Esophagus (tissue), 2 donors: ENCODE measurements around the gene PHKA2. TPM values are rescaled to one million over a fixed set of nuclear protein-coding genes. Genes with fewer than 3 reads are reported as not detected.

Source experiments
- H3K27ac ChIP-seq, 2 donors: one replicate each; pipeline ENCODE4 v1.5.1; 2013; ENCODE audit warnings: low read depth in 2 of 2, mild to moderate bottlenecking in 2 of 2, inconsistent platforms in 1 of 2, low read length in 1 of 2, moderate library complexity in 1 of 2
- H3K27me3 ChIP-seq, 2 donors: one replicate each; pipeline ENCODE4 v1.6.1; 2013; ENCODE audit warnings: low read length in 2 of 2, control low read depth in 1 of 2, mild to moderate bottlenecking in 1 of 2; ENCODE audit not compliant: insufficient read depth in 2 of 2, control insufficient read depth in 1 of 2
- H3K36me3 ChIP-seq, 2 donors: one replicate each; pipeline ENCODE4 v1.6.1; 2013; ENCODE audit warnings: low read length in 1 of 2; ENCODE audit not compliant: control insufficient read depth in 2 of 2, insufficient read depth in 2 of 2
- H3K4me1 ChIP-seq, 2 donors: one replicate each; pipeline ENCODE4 v1.6.1; 2013; ENCODE audit warnings: low read length in 1 of 2; ENCODE audit not compliant: control insufficient read depth in 2 of 2, insufficient read depth in 2 of 2
- H3K4me3 ChIP-seq, 2 donors: one replicate each; pipeline ENCODE4 v1.5.1; 2013; ENCODE audit warnings: low read length in 2 of 2, mild to moderate bottlenecking in 2 of 2, low read depth in 1 of 2, moderate library complexity in 1 of 2
- H3K9me3 ChIP-seq, 2 donors: one replicate each; pipeline ENCODE4 v1.6.1; 2013; ENCODE audit warnings: mild to moderate bottlenecking in 2 of 2, low read depth in 1 of 2, low read length in 1 of 2, moderate library complexity in 1 of 2; ENCODE audit not compliant: control insufficient read depth in 2 of 2, insufficient read depth in 1 of 2
- WGBS, 2 donors: extraction: QIAGEN DNeasy Blood & Tissue Kit; methylation state at CpG; one replicate each; pipeline ENCODE4 v1.1.7; 2013; 5-methylcytosine and 5-hydroxymethylcytosine counted together
- polyA plus RNA-seq, 2 donors: library from polyadenylated mRNA; stranded (reverse); fragments of 200-250 nt; gene quantifications; one replicate each; pipeline ENCODE4 v1.2.3, GENCODE V29; 2013
- donor health status: healthy with polysubstance abuse.
- donor health status: Bipolar disorder and iron deficiency.

The PHKA2 gene
- polyA plus RNA-seq, 2 donors = 11.1 to 17.7 TPM

DNA sequence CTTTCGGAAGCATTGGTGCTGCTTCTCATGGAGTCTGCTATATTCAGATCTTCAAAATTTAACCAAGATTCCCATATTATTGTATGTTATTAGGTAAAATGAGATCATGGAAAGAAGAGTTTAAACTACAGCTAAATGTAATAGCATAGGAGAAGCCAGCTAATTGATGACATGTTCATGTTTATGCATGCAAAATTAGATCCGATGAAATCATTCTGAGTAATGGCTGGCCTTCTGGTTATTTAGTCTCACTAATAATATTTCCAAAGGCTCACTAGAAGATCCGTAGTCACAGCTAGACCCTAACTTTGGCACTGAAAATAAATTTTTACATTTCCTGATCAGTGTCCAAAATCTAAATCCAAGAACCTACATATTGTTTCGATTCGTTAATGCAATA lies 19.8 kb upstream of the PHKA2 start:
- WGBS, 2 donors = 81 to 82% methylated on average over 5 of the region's 5 CpGs
- no peak overlapping the region for H3K27ac ChIP-seq

DNA sequence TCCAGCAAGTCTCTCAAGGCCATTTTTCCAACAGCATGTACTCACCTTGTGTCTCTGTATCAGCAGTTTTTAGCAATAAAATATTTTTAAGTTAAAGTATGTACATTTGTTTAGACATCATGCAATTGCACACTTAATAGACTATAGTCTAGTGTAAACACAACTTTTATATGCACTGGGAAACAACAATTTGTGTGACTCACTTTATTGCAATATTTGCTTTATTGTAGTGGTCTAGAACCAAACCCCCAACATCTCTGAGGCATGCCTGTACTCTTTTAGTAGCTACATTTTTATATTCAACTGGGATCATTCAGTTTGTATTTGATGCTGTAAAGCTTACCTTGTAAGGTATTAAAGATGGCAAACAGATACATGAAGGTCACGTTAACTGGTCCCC lies 14.7 kb upstream of the PHKA2 start:
- WGBS, 2 donors = 61 to 70% methylated on average over 1 of the region's 1 CpG
- H3K4me3 ChIP-seq = no peak overlapping the region

More for the DNA sequence above, 19.8 kb upstream of the PHKA2 start:
- H3K36me3 ChIP-seq = no peaks in the 10 kb centered on the region
- H3K4me3 ChIP-seq = no peak overlapping the region
- H3K9me3 ChIP-seq = no peaks in the 10 kb centered on the region
- H3K4me1 ChIP-seq = no peaks in the 10 kb centered on the region
- H3K27me3 ChIP-seq = no peaks in the 10 kb centered on the region

DNA sequence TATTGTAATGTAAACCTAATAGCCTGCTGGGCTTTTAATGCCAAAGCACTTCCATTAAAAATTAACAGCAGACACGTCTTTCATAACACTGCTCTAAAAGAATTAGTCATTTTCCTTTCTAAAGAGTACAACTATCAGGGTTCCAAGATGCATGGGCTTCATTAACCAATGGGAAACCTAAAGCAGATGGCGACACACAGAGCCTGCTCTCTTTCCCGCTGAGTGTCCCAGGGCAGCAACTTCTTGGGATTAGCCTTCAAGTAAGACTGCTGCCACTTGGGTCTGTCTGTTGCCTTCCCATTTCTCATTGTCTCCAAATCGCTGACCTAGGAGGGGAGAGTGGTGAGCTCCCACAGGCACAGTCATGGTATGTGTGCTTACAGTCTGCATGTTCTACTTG lies 14.0 kb upstream of the PHKA2 start:
- H3K9me3 ChIP-seq = no peaks in the 10 kb centered on the region
- H3K27ac ChIP-seq = no peak overlapping the region
- H3K36me3 ChIP-seq = no peaks in the 10 kb centered on the region
- H3K4me1 ChIP-seq = no peaks in the 10 kb centered on the region
- no peak overlapping the region for H3K4me3 ChIP-seq
- 70 to 79% methylated on average over 4 of the region's 4 CpGs for WGBS, 2 donors
- no peaks in the 10 kb centered on the region for H3K27me3 ChIP-seq

More for the DNA sequence above, 14.7 kb upstream of the PHKA2 start:
- H3K9me3 ChIP-seq = no peaks in the 10 kb centered on the region
- H3K27me3 ChIP-seq = no peaks in the 10 kb centered on the region
- H3K27ac ChIP-seq = no peak overlapping the region
- no peaks in the 10 kb centered on the region for H3K4me1 ChIP-seq
- no peaks in the 10 kb centered on the region for H3K36me3 ChIP-seq

DNA sequence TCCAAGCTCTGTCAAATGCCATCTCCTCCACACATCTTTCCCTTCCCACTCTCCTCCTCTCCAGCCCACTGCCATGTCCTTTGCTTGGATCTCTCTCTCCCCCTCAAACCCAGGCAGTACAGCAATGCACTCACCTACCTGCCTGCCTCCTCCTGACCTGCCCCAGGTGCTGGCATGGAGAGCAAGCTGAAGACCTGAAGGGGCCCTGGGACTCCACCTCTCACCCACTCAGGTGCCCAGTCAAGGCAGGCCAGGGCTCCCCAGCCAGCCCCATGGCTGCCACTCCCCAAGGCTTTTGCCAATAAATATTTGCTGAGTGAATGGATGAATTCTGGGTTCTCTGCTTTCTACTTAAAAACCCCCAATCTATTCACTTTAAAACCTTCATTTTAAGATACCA lies 12.6 kb upstream of the PHKA2 start:
- no peak overlapping the region for H3K4me3 ChIP-seq
- no peaks in the 10 kb centered on the region for H3K36me3 ChIP-seq
- H3K27ac ChIP-seq = no peak overlapping the region
- H3K9me3 ChIP-seq = no peaks in the 10 kb centered on the region
- no peaks in the 10 kb centered on the region for H3K4me1 ChIP-seq
- no peaks in the 10 kb centered on the region for H3K27me3 ChIP-seq

DNA sequence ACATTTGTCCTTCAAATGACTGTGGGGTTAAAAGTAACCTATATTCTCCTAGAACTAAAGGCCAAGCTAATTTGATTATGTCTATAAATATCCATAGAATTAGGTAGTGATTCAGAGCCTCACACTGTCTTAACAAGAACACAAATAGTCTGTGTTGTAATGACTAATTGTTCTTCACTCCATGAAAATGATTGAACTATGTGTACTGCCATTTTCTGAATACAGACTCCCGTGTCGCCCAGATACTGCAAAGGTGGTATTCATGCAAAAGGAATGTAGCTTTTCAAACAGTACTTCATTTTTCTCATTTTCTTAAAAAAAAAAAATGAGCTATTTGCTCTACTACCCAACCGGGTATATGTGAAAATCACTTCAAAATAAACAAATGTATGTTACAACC lies 11.3 kb upstream of the PHKA2 start:
- Histone ChIP-seq H3K4me3 (no peak overlapping the region), H3K36me3 (no peaks in the 10 kb centered on the region), H3K27ac (no peak overlapping the region), H3K9me3 (no peaks in the 10 kb centered on the region), H3K4me1 (no peaks in the 10 kb centered on the region), H3K27me3 (no peaks in the 10 kb centered on the region)
- whole genome bisulfite sequencing, 2 donors = 47 to 56% methylated on average over 3 of the region's 3 CpGs

DNA sequence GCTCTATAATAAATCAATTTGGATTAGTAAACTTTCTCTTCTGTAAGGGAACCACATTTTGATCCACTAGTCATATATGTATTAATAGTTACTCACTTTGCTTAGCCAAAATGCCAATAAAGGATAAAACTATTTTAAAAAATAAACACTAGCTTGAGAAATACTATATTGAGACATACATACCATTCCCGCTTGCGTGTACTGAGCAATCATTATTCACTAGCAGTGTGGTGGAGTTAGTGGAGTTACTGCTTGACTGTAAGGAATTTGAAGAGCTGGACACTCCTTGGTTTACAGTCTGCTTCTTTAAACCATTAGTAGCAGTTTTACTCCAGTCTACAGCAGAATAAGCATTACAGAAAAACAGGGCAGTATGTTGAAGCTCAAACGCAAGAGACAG lies 10.8 kb upstream of the PHKA2 start:
- Histone ChIP-seq H3K4me3 (no peak overlapping the region), H3K36me3 (no peaks in the 10 kb centered on the region), H3K27me3 (no peaks in the 10 kb centered on the region), H3K9me3 (no peaks in the 10 kb centered on the region), H3K4me1 (no peaks in the 10 kb centered on the region), H3K27ac (no peak overlapping the region)
- WGBS, 2 donors = 74 to 81% methylated on average over 3 of the region's 3 CpGs

DNA sequence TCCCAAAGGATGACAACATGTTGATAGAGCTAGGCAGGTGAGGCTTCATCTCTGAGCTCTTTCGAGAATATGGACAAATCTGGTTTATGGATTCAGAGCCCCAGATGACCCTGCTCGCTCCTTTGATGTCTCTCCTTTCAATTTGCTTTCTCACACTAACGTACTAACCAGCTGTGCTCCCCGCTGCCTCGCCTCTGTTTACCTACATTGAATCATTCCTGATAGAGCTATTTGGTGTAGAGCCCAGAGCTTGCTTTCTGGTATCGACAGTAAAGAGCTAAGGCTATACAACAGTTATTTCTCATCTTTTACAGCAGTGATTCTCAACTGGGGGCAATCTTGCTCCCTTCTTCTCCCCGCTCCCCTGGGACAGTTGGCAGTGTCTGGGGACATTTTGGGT lies 8.9 kb upstream of the PHKA2 start:
- Histone ChIP-seq H3K4me1 (no peaks in the 10 kb centered on the region), H3K36me3 (no peaks in the 10 kb centered on the region), H3K27me3 (no peaks in the 10 kb centered on the region), H3K9me3 (no peaks in the 10 kb centered on the region), H3K27ac (no peak overlapping the region), H3K4me3 (no peak overlapping the region)
- 75 to 85% methylated on average over 7 of the region's 7 CpGs for WGBS, 2 donors

DNA sequence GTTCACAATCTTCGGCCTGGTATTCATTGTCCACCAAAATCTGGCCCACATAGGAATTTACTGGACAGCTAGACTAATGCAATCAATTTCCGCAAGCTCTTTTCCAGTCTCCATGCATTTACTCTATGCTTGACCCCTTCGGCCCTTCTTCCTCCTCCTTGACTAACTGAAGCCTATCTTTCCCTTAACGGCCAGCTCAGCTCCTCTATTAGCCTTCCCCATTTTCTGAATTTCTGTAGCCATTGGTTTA lies 1.2 kb upstream of the PHKA2 start:
- WGBS, 2 donors = 6 to 32% methylated on average over 4 of the region's 4 CpGs
- Histone ChIP-seq H3K9me3 (no peaks in the 10 kb centered on the region), H3K27me3 (no peaks in the 10 kb centered on the region), H3K4me3 (peak overlapping the region; percentile 60 to 74), H3K4me1 (peaks cover 0 to 3% of the 10 kb centered on the region in 2 donors), H3K27ac (peak overlapping the region; percentile 29 to 94), H3K36me3 (no peaks in the 10 kb centered on the region)

DNA sequence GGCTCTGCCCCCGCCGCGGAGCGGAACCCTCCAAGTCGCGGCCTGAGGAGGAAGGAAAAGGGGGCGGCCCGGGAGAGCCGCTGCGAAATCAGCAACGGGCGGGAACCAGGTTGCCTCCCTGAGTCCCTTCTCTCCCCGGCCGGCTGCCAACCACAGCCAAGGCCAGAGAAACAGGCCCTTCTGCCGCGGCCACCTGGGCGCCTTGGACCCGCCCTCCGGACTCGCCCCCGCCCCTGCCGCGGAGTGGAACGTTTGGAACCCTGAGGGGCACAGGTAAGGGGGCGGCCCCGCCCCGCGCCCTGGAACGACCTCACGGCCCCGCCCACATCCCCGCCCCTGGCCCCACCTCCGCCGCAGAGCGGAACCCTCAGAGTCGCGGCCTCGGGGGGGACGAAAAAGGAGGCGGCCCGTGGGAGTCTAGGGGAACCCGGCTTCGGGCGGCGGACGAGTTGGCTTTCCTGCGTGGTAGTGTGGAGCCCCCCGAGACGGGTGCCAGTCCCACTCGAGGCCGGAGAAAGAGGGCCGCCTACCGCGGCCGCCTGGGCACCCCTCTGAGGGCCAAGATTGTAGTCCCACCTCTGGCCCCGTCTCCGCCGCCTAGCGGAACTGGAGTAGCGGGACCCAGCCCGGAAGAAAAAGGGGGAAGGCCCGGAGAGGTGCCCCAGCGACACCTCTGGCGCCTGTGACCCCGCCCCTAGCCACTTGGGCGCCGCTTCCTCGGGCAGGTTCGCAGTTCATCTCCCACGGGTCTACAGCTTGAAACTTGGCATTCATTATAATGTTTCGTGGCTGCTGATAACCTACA lies 669 bp upstream of the PHKA2 start:
- Histone ChIP-seq H3K4me3 (peak overlapping the region; percentile 60 to 74), H3K4me1 (peaks cover 0 to 3% of the 10 kb centered on the region in 2 donors), H3K27ac (peak overlapping the region; percentile 81 to 94), H3K9me3 (no peaks in the 10 kb centered on the region), H3K36me3 (no peaks in the 10 kb centered on the region), H3K27me3 (no peaks in the 10 kb centered on the region)
- WGBS, 2 donors = 1 to 21% methylated on average over 47 to 71 of the region's 71 CpGs

DNA sequence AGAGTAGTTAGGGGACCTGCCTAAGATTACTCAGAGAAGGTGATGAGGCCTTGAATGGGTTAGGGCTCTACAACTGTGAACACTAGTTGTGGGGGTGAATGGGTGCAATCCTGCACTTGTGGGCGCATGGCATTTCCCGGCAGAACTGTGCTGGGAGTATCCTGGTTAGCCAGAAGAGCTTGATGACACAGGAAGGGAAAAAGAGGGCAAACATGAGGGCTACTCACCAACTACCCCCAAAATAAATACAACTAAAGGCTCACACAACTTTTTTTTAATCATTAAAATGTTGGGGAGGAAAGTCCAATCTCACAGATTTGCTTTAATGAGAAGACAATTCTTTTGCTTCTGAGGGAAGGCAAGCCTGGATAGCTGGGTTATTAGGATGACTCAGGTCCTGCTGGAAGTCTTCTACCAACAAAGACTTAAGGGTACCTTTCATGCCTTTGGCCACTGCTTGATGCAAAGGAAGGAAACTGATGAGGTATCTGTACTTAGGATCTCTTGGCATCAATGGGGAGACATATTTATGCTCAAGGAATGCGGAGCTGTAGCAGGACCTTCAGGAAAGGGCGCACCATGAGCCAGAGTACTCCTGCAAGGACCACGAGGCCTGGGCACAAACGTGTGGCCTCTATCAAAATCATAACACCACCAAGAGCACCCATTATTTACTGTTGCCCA lies 2.6 kb downstream of the PHKA2 start:
- 71 to 88% methylated on average over 6 of the region's 6 CpGs for WGBS, 2 donors
- no peak overlapping the region for H3K27ac ChIP-seq
- peaks cover 0 to 3% of the 10 kb centered on the region in 2 donors for H3K4me1 ChIP-seq
- H3K4me3 ChIP-seq = no peak overlapping the region
- H3K27me3 ChIP-seq = no peaks in the 10 kb centered on the region
- H3K36me3 ChIP-seq = no peaks in the 10 kb centered on the region
- no peaks in the 10 kb centered on the region for H3K9me3 ChIP-seq
